ENCODE data around the gene C7orf33. TPM values are rescaled to one million over a fixed set of nuclear protein-coding genes. Genes with fewer than 3 reads are reported as not detected.
A peak's percentile ranks its signal among the peaks of the same experiment; 100 is the strongest.

The C7orf33 gene
- total and polyA plus RNA-seq, 2 of the 8 experiments (the other 6 are each of a cell fraction or from before 2014, with no cell fraction given) = not detected

GRCh38 chr7:148624735-148625134 lies 34.2 kb downstream of the C7orf33 start:
- H3K4ac ChIP-seq (replicated peaks; ENCODE audit: insufficient read length, low read depth, low read length) = no peak overlapping the region
- H3K56ac ChIP-seq (replicated peaks; ENCODE audit: insufficient read length, low read depth, low read length) = no peak overlapping the region
- H3K27me3 ChIP-seq (replicated peaks in 1 of 4; ENCODE audit: control insufficient read depth in 3 of 4, extremely low read depth in 1 of 4, insufficient read depth in 3 of 4, low read length in 3 of 4) = no peaks in the 10 kb centered on the region
- no peak overlapping the region for H4K5ac ChIP-seq (ENCODE audit: insufficient read length, low read depth, low read length)
- H3K27ac ChIP-seq (ENCODE audit: low read depth, low read length) = no peak overlapping the region
- no peak overlapping the region; the same call in 1 of the 2 replicates for H2BK5ac ChIP-seq (ENCODE audit: low read depth, low read length)
- TF ChIP-seq USF2 (IDR thresholded peaks at IDR 0.05; ENCODE audit: low read length) = no peak
- TF ChIP-seq TEAD4 (IDR thresholded peaks at IDR 0.05; ENCODE audit: low read depth, low read length) = no peak
- TF ChIP-seq, protein P1, sequence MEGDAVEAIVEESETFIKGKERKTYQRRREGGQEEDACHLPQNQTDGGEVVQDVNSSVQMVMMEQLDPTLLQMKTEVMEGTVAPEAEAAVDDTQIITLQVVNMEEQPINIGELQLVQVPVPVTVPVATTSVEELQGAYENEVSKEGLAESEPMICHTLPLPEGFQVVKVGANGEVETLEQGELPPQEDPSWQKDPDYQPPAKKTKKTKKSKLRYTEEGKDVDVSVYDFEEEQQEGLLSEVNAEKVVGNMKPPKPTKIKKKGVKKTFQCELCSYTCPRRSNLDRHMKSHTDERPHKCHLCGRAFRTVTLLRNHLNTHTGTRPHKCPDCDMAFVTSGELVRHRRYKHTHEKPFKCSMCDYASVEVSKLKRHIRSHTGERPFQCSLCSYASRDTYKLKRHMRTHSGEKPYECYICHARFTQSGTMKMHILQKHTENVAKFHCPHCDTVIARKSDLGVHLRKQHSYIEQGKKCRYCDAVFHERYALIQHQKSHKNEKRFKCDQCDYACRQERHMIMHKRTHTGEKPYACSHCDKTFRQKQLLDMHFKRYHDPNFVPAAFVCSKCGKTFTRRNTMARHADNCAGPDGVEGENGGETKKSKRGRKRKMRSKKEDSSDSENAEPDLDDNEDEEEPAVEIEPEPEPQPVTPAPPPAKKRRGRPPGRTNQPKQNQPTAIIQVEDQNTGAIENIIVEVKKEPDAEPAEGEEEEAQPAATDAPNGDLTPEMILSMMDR (IDR thresholded peaks at IDR 0.05; ENCODE audit: control extremely low read depth in 1 of 3, insufficient read depth in 1 of 3, low read depth in 1 of 3, low read length in 3 of 3) = no peak
- TF ChIP-seq RNF2 (IDR thresholded peaks at IDR 0.05; ENCODE audit: borderline replicate concordance, low read depth, low read length, missing control alignments, poor library complexity, severe bottlenecking) = no peak
- no peak for TF ChIP-seq BCL11A (IDR thresholded peaks at IDR 0.05; ENCODE audit: low read depth in 2 of 2, low read length in 2 of 2)
- TF ChIP-seq NANOG (IDR thresholded peaks at IDR 0.05; ENCODE audit: insufficient read depth, low read depth, low read length, poor library complexity, severe bottlenecking) = no peak
- no peak for TF ChIP-seq KDM1A (IDR thresholded peaks at IDR 0.05; ENCODE audit: borderline replicate concordance, low read length)
- H2AFZ ChIP-seq (ENCODE audit: low read length) = peak overlapping the region; percentile 14; the same call in 1 of the 2 replicates
- no peak overlapping the region for H2BK15ac ChIP-seq (ENCODE audit: low read length)
- H4K8ac ChIP-seq (ENCODE audit: extremely low read depth, insufficient read depth, low read length) = no peak overlapping the region
- H3K23ac ChIP-seq (ENCODE audit: insufficient read length) = no peak overlapping the region
- H2AK5ac ChIP-seq (ENCODE audit: low read depth, low read length) = 0 out of 2 replicates have a peak overlapping the region, but pooled peaks have one; percentile 9
- no peak overlapping the region for H2BK20ac ChIP-seq (ENCODE audit: low read length)
- H3K79me1 ChIP-seq (ENCODE audit: low read depth, low read length) = no peaks in the 10 kb centered on the region
- H3K14ac ChIP-seq (ENCODE audit: insufficient read length) = no peak overlapping the region
- no peak overlapping the region for H2BK12ac ChIP-seq (ENCODE audit: low read depth, low read length)
- H3K4me1 ChIP-seq (replicated peaks in 1 of 4; ENCODE audit: control insufficient read depth in 3 of 4, insufficient read depth in 4 of 4, low read length in 3 of 4) = peaks cover 0 to 7% (median 3%) of the 10 kb centered on the region in 4 experiments; a peak in 3 of 7 replicates
- FAIRE-seq (no peak), DNase-seq (ENCODE audit: low read depth in 1 of 2, low spot score in 2 of 2) (no peak)
- CTCF ChIA-PET (ENCODE audit: partially characterized antibody) = interaction anchor here (1.1 to 4.9 kb wide), 8 partner anchors 10 to 211 kb away, joined by 3 to 26 read pairs (median 4); no protein-coding TSS in a partner anchor
- H4K20me1 ChIP-seq (replicated peaks in 1 of 2; ENCODE audit: control insufficient read depth in 1 of 2, insufficient read depth in 2 of 2, low read length in 2 of 2) = no peaks in the 10 kb centered on the region
- H3K36me3 ChIP-seq (ENCODE audit: control insufficient read depth in 2 of 4, insufficient read depth in 4 of 4, low read length in 3 of 4) = no peaks in the 10 kb centered on the region
- POLR2A ChIA-PET (ENCODE audit: partially characterized antibody) = interaction anchor here (0.6 kb wide), 2 partner anchors 239 to 278 kb away, joined by 3 read pairs; no protein-coding TSS in a partner anchor
- no peak overlapping the region for H3K4me3 ChIP-seq (ENCODE audit: extremely low read depth in 1 of 4, insufficient read depth in 2 of 4, low read depth in 3 of 4, low read length in 4 of 4)
- WGBS, 2 experiments (ENCODE audit: extremely low coverage in 1 of 2, insufficient coverage in 1 of 2, insufficient read length in 1 of 2, insufficient replicate concordance in 2 of 2, low coverage in 1 of 2, low lambda C conversion rate in 2 of 2, missing lambda C conversion rate in 1 of 2) = 82% methylated on average over 4 of the region's 4 CpGs; no CpG with 5 or more reads in 1 of the 2 experiments
- no peak overlapping the region for H3K18ac ChIP-seq (ENCODE audit: extremely low read depth, low read length)
- H2BK120ac ChIP-seq (replicated peaks; ENCODE audit: low read depth, low read length) = no peak overlapping the region
- H3K4me2 ChIP-seq (ENCODE audit: insufficient read depth in 1 of 2, low read depth in 2 of 2, low read length in 2 of 2) = no peak overlapping the region
- H3K9ac ChIP-seq (replicated peaks in 1 of 4; ENCODE audit: extremely low read depth in 1 of 4, low read depth in 3 of 4, low read length in 3 of 4) = no peak overlapping the region
- H3K9me3 ChIP-seq (ENCODE audit: insufficient read depth in 2 of 2, low read depth in 1 of 2, low read length in 1 of 2) = no peaks in the 10 kb centered on the region
- no peaks in the 10 kb centered on the region for H3K79me2 ChIP-seq (ENCODE audit: control insufficient read depth in 1 of 2, insufficient read depth in 2 of 2, low read length in 2 of 2)
- H4K91ac ChIP-seq (replicated peaks; ENCODE audit: insufficient read length, low read length) = no peak overlapping the region
- no peaks in the 10 kb centered on the region; the same call in 1 of the 2 replicates for H3K23me2 ChIP-seq (ENCODE audit: low read depth, low read length)

Measured in H1 (cell line).